T follicular helper cell (primary cell): ENCODE data around the gene GSN.

Source experiments
- DNase-seq: peaks from one replicate; pipeline ENCODE4 v3.0.0-alpha.2; 2020; ENCODE audit warnings: low read depth

GSN gene

GRCh38 chr9:121372239-121373010, 104.5 kb downstream of the GSN start:
- DNase-seq = no peak

GRCh38 chr9:121373011-121373729, 105.2 kb downstream of the GSN start:
- no peak for DNase-seq

DNA sequence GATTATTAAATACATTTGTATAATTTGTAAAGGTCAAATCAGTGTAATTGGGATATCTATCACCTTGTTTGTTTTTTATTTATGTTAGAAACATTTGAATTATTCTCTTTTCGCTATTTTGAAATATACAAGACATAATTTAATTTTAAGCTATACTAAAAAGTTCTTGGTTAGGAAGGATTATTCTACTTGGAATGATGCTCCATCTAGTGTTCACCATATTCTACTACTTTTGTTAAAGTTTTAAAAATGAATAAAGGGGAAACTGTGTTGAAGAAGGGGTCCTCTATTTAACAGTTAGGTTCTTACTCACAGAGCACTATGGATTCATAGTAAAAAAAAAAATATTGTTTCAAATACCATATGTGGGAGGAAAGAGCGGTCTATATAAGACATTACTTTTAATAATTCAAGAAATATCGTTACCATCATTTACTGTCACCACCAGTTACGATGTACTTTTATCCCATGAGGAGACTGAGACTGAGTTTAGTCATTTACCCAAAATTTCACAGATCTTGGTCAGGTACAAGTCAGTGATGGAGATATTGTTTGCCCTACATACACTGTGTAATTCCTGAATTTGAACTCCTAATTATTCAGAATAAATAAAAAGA, 108.4 kb downstream of the GSN start:
- no peak for DNase-seq

DNA sequence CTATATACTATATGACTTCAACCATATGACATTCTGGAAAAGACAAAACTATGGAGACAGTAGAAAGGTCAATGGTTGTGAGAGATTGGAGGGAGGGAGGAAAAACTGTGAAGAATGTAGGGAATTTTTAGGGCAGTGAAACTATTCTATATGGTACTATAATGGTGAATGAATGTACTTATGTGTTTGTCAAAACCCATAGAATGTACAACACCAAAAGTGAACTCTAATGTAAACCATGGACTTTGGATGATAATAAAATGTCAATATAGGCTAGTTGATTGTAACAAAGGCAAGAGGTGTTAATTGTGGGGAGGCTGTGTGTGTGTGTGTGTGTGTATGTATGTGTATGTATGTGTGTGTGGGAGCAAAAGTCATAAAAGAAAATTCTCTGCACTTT, 112.9 kb downstream of the GSN start:
- no peak for DNase-seq
